GM12878 (cell line): Measurements from ENCODE around the gene SLX4IP. TPM values are rescaled to one million over a fixed set of nuclear protein-coding genes. Genes with fewer than 3 reads are reported as not detected.

Experiments used
- ATAC-seq: fragments of 200-7000 bp; cut with Tn5 transposase; 3 replicates; pipeline ENCODE4 v1.9.1; 2020; ENCODE audit warnings: mild to moderate bottlenecking, moderate library complexity
- BruUV-seq: library from RNA; stranded (reverse); fragments of 400-500 nt; replicated peaks from 2 replicates; lab custom pipeline; 2021; lab: Mats Ljungman, UMichigan
- CTCF ChIA-PET: fragments of 300-600 bp; sonication (Branson Sonifier 250); formaldehyde crosslinking; extraction: SDS; loops from one replicate; lab custom pipeline; 2021; ENCODE audit warnings: inconsistent platforms; lab: Yijun Ruan, JAX
- POLR2A ChIA-PET: fragments of 350-600 bp; formaldehyde crosslinking; extraction: SDS; loops from one replicate; lab custom pipeline; 2021; ENCODE audit warnings: inconsistent platforms; lab: Charles Lee
- RAD21 ChIA-PET: fragments of 300-600 bp; sonication (Branson Sonifier 250); formaldehyde crosslinking; loops from one replicate; lab custom pipeline; 2023; ENCODE audit warnings: antibody characterized with exemption; ENCODE audit not compliant: unreplicated experiment; lab: Charles Lee
- SMC1A ChIA-PET: fragments of 300-600 bp; sonication (Branson Sonifier 250); formaldehyde crosslinking; loops from one replicate; lab custom pipeline; 2023; ENCODE audit not compliant: unreplicated experiment, uncharacterized antibody; lab: Charles Lee
- DNase-seq: peaks from one replicate; pipeline ENCODE4 v3.0.0-alpha.2; 2011; ENCODE audit warnings: low read depth, low spot score
- FAIRE-seq: peaks from 3 replicates; lab custom pipeline; 2011; peaks lifted over from hg19 to GRCh38; lab: Jason Lieb, UNC
- H2AFZ ChIP-seq: 2 replicates; pipeline ENCODE4 v1.6.0; 2011; ENCODE audit warnings: low read depth, low read length, control low read depth; ENCODE audit not compliant: control insufficient read depth
- H3K27ac ChIP-seq: 2 replicates; pipeline ENCODE4 v1.5.1; 2011; ENCODE audit warnings: control low read depth; ENCODE audit not compliant: control insufficient read depth, insufficient read depth
- H3K27me3 ChIP-seq, 2 experiments: replicated peaks in 1 of 2; 2 replicates each; pipeline versions ENCODE4 v1.6.0 to v1.6.1; 2011; ENCODE audit warnings: low read length in 1 of 2; ENCODE audit not compliant: control insufficient read depth in 2 of 2, insufficient read depth in 2 of 2
- H3K36me3 ChIP-seq, 2 experiments: 2 replicates each; pipeline ENCODE4 v1.5.1; 2011; ENCODE audit warnings: low read length in 1 of 2; ENCODE audit not compliant: control insufficient read depth in 2 of 2, insufficient read depth in 2 of 2
- H3K4me1 ChIP-seq: 2 replicates; pipeline ENCODE4 v1.6.1; 2011; ENCODE audit warnings: mild to moderate bottlenecking, low read length, moderate library complexity, mixed read lengths; ENCODE audit not compliant: control insufficient read depth, insufficient read depth
- H3K4me2 ChIP-seq: 2 replicates; pipeline ENCODE4 v1.6.0; 2011; ENCODE audit warnings: control low read depth; ENCODE audit not compliant: control insufficient read depth, insufficient read depth
- H3K4me3 ChIP-seq: fragments of 200-600 bp; sonication (generic); 2 replicates; pipeline ENCODE4 v1.5.1; 2016
- H3K79me2 ChIP-seq: 2 replicates; pipeline ENCODE4 v1.6.0; 2011; ENCODE audit warnings: low read length; ENCODE audit not compliant: control insufficient read depth, insufficient read depth
- H3K9ac ChIP-seq: 2 replicates; pipeline ENCODE4 v1.8.0; 2011; ENCODE audit warnings: low read length, control low read depth, mixed read lengths; ENCODE audit not compliant: control insufficient read depth, insufficient read depth
- H3K9me3 ChIP-seq: replicated peaks from 3 replicates; pipeline ENCODE4 v1.5.1; 2011; ENCODE audit warnings: mild to moderate bottlenecking, low read length; ENCODE audit not compliant: control insufficient read depth, insufficient read depth
- H4K20me1 ChIP-seq: 2 replicates; pipeline ENCODE4 v1.6.0; 2011; ENCODE audit not compliant: control insufficient read depth, insufficient read depth
- CEBPB ChIP-seq, 2 experiments: fragments of 150-350 bp in 1 of 2; IDR thresholded peaks; 2 replicates each; pipeline ENCODE4 v1.6.1; 2012 to 2014; ENCODE audit warnings: low read depth in 2 of 2, low read length in 2 of 2, borderline replicate concordance in 1 of 2, inconsistent platforms in 1 of 2
- HCFC1 ChIP-seq: fragments of 150-350 bp; IDR thresholded peaks from 2 replicates; pipeline ENCODE4 v1.6.1; 2014; ENCODE audit warnings: low read length
- MYC ChIP-seq: IDR thresholded peaks from 2 replicates; pipeline ENCODE4 v1.6.1; 2011; ENCODE audit warnings: mild to moderate bottlenecking, low read length, moderate library complexity, inconsistent platforms; ENCODE audit not compliant: insufficient read depth, insufficient replicate concordance, insufficient read length, severe bottlenecking
- NFYA ChIP-seq: IDR thresholded peaks from 2 replicates; pipeline ENCODE4 v1.6.1; 2011; ENCODE audit warnings: low read depth, mild to moderate bottlenecking, low read length, improper control_type of control experiment, borderline replicate concordance
- NR2C2 ChIP-seq: IDR thresholded peaks from 2 replicates; pipeline ENCODE4 v1.6.1; 2011; ENCODE audit warnings: borderline replicate concordance, low read depth; ENCODE audit not compliant: control insufficient read depth, insufficient read length
- SMAD1 ChIP-seq: fragments of 450-650 bp; IDR thresholded peaks from 2 replicates; pipeline ENCODE4 v1.6.1; 2018; ENCODE audit warnings: mild to moderate bottlenecking, low read depth; ENCODE audit not compliant: partially characterized antibody
- in situ Hi-C: fragments of 300-500 bp; cut with MboI; formaldehyde crosslinking; loops from 9 replicates; pipeline ENCODE4 v1.14.3; 2018; ENCODE audit warnings: mixed read lengths
- intact Hi-C: fragments of 100-400 bp; cut with micrococcal nuclease; formaldehyde crosslinking; loops from one replicate; pipeline ENCODE4 v1.14.2; 2022; ENCODE audit not compliant: unreplicated experiment
- polyA plus RNA-seq, 11 experiments: library from polyadenylated mRNA; depleted of rRNA in 4 of 11; unstranded in 6 of 11; stranded (reverse) in 5 of 11; fragments of >200 nt; fragmentation: Nextera tagmentation in 4 of 11; fragmentation: Illumina TruSeq in 1 of 11; extraction: Ambion mirVana in 4 of 11; extraction: Trizol in 1 of 11; gene quantifications; 1 replicate in 1 of 11; 2 replicates in 10 of 11; pipeline versions ENCODE4 v1.2.1 to v1.2.3, GENCODE V29; 2011 to 2016; ENCODE audit warnings: inconsistent platforms in 2 of 11, missing spikeins in 2 of 11, low read depth in 1 of 11
- total RNA-seq, 4 experiments: library from RNA; depleted of rRNA in 3 of 4; stranded (reverse); fragments of >200 nt in 3 of 4; fragmentation: Illumina TruSeq in 1 of 4; extraction: Trizol in 1 of 4; gene quantifications; 2 replicates each; pipeline versions ENCODE4 v1.2.1 to v1.2.3, GENCODE V29; 2013 to 2021
- TF ChIP-seq, protein P1 (sequence below): IDR thresholded peaks from 2 replicates; pipeline ENCODE4 v1.6.1; 2012; ENCODE audit warnings: improper control_type of control experiment, low read depth, low read length; ENCODE audit not compliant: insufficient replicate concordance

SLX4IP gene
- total and polyA plus RNA-seq, 10 of the 15 experiments (the other 5 are each of a cell fraction or from before 2014, with no cell fraction given), result 2.2 to 11.0 (median 6.3) TPM

- TSS peak; percentile 43 for BruUV-seq
Measured at GRCh38 chr20:10462516-10462915, 27.4 kb downstream of the SLX4IP start.

More at GRCh38 chr20:10462516-10462915, 27.4 kb downstream of the SLX4IP start:
- TF ChIP-seq CEBPB (IDR thresholded peaks at IDR 0.05; ENCODE audit: borderline replicate concordance in 1 of 2, low read depth in 2 of 2, low read length in 2 of 2) (no peak), NFYA (no peak), NR2C2 (no peak), MYC (no peak), SMAD1 (no peak), HCFC1 (no peak)
- TF ChIP-seq, protein P1, sequence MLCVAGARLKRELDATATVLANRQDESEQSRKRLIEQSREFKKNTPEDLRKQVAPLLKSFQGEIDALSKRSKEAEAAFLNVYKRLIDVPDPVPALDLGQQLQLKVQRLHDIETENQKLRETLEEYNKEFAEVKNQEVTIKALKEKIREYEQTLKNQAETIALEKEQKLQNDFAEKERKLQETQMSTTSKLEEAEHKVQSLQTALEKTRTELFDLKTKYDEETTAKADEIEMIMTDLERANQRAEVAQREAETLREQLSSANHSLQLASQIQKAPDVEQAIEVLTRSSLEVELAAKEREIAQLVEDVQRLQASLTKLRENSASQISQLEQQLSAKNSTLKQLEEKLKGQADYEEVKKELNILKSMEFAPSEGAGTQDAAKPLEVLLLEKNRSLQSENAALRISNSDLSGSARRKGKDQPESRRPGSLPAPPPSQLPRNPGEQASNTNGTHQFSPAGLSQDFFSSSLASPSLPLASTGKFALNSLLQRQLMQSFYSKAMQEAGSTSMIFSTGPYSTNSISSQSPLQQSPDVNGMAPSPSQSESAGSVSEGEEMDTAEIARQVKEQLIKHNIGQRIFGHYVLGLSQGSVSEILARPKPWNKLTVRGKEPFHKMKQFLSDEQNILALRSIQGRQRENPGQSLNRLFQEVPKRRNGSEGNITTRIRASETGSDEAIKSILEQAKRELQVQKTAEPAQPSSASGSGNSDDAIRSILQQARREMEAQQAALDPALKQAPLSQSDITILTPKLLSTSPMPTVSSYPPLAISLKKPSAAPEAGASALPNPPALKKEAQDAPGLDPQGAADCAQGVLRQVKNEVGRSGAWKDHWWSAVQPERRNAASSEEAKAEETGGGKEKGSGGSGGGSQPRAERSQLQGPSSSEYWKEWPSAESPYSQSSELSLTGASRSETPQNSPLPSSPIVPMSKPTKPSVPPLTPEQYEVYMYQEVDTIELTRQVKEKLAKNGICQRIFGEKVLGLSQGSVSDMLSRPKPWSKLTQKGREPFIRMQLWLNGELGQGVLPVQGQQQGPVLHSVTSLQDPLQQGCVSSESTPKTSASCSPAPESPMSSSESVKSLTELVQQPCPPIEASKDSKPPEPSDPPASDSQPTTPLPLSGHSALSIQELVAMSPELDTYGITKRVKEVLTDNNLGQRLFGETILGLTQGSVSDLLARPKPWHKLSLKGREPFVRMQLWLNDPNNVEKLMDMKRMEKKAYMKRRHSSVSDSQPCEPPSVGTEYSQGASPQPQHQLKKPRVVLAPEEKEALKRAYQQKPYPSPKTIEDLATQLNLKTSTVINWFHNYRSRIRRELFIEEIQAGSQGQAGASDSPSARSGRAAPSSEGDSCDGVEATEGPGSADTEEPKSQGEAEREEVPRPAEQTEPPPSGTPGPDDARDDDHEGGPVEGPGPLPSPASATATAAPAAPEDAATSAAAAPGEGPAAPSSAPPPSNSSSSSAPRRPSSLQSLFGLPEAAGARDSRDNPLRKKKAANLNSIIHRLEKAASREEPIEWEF, result no peak
- TF ChIP-seq, all 136 proteins: peak for 0
- no peak overlapping the region for H3K4me2 ChIP-seq
- peaks cover 0 to 2% of the 10 kb centered on the region in 2 experiments; a peak in 2 of 4 replicates for H3K36me3 ChIP-seq
- no peaks in the 10 kb centered on the region for H4K20me1 ChIP-seq
- H3K9ac ChIP-seq, result no peak overlapping the region
- SMC1A ChIA-PET, result interaction anchor here (1.1 to 1.4 kb wide), 4 partner anchors 14 to 146 kb away, joined by 3 to 4 read pairs (median 4); no protein-coding TSS in a partner anchor
- no peaks in the 10 kb centered on the region for H3K27me3 ChIP-seq
- RAD21 ChIA-PET, result no interaction called here
- intact Hi-C loops, result no loop called here
- ATAC-seq (no peak), FAIRE-seq (no peak), DNase-seq (no peak)
- POLR2A ChIA-PET, result no interaction called here
- no peak overlapping the region for H3K27ac ChIP-seq
- no peak overlapping the region for H3K4me3 ChIP-seq
- CTCF ChIA-PET, result interaction anchor here (1.0 to 1.6 kb wide), 3 partner anchors 12 to 35 kb away, joined by 4 to 7 read pairs (median 5); partner anchors contain the start of genes MKKS and SLX4IP
- H3K79me2 ChIP-seq, result peaks cover 1% of the 10 kb centered on the region
- peaks cover 8% of the 10 kb centered on the region; the same call in 2 of the 3 replicates for H3K9me3 ChIP-seq
- no peak overlapping the region for H2AFZ ChIP-seq
- in situ Hi-C loops, result no loop called here
- no peaks in the 10 kb centered on the region for H3K4me1 ChIP-seq
